GM18520 (cell line): ENCODE data around the gene RAB3A.

Experiments used
- ATAC-seq: cut with Tn5 transposase; IDR thresholded peaks from one replicate; pipeline ENCODE4 v1.9.1; 2021; ENCODE audit not compliant: unreplicated experiment

RAB3A gene, protein sequence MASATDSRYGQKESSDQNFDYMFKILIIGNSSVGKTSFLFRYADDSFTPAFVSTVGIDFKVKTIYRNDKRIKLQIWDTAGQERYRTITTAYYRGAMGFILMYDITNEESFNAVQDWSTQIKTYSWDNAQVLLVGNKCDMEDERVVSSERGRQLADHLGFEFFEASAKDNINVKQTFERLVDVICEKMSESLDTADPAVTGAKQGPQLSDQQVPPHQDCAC

DNA sequence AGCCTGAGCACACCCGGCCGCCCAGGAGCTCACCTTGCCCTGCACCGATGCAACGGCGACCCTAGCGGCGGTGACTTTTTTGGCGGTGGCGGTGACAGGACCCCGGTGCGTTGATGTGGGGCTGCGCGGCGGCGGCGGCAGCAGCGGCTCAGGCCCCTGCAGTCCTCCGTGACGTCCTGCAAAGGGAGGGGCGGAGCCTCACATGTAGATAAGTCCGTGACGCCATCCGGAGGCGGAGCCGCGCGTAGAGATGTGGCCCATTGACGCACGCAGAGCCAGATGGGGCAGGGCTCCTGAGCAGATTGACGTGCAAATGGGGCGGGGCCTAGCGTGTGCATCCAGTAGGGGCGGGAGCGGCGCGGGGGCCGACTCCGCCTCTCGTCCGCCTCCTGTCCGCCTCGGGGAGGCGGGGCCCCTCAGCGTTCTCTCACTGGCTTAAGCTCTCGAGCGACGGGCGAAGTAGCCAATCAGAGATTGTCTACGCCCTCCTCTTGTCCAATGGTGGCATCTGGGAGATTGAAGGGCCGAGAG lies at the start of gene RAB3A:
RAB3A (minus strand) TSS at position 180 of the 531 bp plus-strand sequence. CDS start 1,302 bp downstream, outside the sequence.
- peak; percentile 93 for ATAC-seq

DNA sequence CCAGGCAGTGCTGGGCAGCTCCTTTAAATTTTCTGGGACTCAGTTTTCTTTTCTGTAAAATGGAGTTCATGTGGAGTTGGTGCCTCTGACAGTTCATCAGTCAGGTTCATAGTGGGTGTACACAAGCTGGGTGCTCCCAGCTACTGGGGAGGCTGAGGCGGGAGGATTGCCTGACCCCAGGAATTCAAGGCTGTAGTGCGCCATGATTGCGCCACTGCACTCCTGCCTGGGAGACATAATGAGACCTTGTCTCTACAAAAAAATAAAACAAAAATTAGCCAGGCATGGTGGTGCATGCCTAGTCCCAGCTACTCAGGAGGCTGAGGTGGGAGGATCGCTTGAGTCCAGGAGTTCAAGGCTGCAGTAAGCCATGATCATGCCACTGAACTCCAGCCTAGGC lies 49.3 kb upstream of the RAB3A start:
- no peak for ATAC-seq

DNA sequence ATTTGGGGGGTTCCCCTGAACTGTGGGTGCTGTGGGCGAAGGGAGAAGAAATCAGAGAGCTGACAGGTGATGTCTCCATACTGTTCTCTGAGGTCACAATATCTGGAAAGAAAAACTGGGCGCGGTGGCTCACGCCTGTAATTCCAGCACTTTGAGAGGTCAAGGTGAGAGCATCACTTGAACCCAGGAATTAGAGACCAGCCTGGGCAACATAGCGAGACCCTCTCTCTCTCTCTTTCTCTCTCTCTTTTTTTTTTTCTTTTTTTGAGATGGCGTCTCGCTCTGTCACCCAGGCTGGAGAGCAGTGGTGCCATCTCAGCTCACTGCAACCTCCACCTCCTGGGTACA lies 48.5 kb upstream of the RAB3A start:
- ATAC-seq = no peak

DNA sequence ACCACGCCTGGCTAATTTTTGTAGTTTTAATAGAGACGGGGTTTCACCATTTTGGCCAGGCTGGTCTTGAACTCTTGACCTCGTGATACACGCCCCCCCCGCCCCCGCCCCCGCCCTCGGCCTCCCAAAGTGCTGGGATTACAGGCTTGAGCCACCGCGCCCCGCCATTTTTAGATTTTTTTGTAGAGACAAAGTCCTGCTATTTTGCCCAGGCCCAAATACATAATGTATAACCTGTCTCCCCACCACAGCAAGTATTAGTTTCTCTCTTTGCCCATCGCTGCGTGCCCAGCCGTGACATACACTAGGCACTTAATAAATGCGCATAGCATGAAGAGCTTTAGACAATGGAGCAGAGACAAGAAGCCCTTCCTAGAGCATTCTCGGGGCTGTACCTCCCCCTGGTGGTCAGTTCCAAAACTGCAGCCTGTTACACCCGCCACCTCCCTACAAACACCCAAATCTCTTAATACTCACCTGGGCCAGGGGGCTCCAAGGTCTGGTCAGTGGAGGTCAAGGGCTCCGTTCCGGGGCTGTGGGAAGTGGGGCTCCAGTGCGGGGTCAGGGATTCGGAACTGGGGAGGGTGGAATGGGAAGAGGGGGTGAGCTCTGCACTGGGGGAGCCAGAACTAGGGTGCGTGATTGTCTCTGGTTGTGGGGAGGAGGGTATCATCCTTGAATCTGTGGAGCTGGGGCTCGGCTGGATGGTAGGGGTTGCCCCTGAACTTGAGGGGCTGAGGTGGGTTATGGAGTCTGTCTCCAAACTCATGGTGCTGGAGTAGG lies 47.9 kb upstream of the RAB3A start:
- ATAC-seq = no peak

DNA sequence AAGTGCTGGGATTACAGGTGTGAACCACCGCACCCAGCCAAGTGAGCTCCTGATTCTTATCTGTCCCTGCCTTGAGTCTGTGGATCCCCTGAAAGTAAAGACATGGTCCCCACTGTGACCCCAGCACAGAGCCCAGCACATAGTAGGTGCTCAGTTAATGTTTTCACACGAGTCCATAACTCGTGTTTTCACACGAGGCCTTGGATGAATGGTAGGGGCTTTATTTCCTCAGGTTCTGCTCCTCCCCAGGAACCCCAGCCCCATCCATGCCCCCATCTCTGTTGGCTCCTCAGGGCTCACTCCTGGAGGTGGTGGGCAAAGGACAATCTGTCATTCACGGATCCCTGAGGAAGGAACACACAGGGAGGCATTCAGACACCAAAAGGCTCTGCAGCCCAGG lies 46.0 kb upstream of the RAB3A start:
- ATAC-seq = no peak

DNA sequence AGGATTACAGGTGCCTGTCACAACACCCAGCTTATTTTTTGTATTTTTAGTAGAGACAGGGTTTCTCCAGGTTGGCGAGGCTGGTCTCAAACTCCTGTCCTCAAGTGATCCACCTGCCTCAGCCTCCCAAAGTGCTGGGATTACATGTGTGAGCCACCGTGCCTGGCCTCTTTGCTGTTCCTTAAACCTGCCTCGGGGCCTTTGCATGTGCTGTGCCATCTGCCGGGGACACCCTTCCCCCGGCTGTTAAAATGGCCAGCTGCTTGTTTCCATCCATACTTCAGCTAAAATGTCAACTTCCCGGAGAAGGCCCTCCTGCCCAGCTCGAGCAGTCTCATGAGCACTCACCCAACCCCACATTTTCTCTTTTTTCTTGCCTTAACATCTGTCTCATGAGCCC lies 41.5 kb upstream of the RAB3A start:
- no peak for ATAC-seq

DNA sequence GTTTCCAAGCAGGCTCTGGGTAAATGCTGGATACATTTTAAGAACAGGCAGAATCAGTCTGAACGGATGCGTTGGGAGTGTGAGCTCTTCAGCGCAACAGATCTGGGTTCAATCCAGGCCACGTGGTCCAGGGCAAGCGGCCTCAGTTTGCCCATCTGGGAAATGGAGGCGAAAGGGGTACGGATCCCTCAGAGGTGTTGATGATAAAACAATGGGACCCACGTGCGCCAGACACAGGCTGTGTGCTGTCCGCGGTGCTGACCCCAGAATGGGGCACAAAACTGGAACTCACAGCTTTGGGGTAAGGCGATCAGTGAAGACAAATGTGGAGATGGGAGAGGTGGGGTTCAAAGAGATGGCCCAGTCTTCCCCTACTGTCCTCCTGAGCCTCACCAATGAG lies 35.5 kb upstream of the RAB3A start:
- no peak for ATAC-seq

DNA sequence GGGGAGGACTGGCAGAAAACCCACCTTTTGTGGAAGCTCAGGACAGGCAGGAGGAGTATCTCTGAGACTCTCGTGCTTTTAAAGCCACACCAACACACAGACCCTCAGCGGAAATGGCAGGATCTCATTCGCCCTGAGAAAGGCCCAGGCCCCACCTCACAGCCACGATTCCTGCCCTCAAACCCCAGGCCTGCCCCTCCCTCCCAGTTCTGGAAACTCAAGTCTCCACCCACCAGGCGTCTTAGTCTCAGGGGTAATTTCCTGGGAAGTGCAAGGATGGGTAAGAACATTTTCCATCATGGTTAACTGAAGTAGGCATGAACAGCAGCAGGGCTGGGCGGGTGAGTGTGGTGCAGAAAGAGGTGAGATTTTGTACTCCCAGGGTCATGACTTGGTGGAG lies 30.4 kb upstream of the RAB3A start:
- no peak for ATAC-seq

DNA sequence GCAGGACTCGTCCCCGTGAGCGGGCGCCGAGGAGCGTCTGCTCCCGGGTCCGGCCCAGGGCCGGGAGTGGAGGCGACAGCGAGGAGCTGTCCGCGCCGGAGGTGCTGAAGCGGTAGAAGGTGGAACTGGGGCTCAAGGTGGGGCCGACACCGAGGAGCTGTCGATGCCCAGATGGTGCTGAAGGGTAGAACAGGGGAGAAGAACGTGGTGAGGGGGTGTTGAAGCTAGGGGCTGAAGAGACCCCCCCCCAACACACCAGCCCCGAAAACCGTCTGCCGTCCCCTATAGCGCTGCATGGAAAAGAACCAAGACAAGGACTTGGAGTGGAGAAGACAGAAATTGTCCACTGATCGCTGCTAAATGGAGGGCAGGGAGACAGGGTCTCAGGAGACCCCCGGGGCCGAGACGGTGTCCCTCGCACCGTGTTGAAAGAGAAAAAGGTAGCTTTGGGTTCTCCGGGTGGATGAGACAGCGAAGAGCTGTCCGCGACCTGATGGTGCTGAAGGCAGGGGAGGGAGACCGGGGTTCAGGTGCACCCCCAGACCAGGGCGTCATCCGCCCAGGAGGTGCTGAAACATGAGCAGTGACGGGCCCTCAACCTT lies 29.5 kb upstream of the RAB3A start:
- no peak for ATAC-seq

DNA sequence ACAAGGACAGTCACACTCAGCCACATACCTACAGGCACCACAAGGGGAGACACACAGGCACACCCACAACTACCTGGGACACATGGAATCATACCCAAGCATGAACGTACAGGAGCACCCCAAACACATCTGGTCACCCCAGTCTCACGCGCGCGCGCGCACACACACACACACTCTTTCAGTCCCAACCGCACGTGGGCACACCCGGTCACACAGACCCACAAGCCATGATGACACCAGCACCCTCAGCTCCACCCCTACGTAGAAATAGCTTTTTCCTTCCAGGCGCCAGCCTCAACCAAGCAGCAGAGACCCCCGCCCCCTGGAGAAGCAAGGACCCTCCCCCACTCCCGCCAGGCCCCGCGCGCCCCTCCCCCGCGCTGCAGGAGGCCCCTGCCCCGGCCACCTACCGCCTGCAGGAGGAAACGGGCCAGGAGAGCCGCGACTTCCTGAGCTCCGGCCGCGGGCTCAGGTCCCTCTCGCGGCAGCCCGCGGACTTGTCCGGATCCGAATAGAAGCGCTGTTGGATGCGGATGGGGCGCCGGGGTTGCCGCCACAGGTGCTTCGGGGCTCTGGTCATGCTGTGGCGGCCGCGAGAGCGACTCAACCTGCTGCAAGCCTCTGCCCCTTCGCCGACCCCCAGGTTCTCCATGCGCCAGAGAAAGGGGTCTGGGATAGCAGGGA lies 28.8 kb upstream of the RAB3A start:
- no peak for ATAC-seq

DNA sequence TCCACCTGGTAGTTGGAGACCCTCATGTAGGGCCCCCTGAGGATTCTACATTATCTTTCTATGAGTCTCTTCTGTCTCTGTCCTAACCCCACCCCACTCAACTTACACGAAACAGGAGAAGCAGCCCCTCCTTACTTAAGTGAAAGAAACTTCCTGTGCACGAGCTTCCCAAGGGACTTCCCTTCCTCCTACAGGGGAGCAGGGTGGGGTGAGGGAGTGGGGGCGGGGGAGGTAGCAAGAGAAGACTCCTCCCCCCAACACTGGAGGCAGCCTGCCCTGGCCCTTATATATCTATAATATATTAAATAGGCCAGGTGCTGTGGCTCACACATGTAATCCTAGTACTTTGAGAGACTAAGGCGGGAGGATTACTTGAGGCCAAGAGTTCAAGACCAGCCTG lies 27.9 kb upstream of the RAB3A start:
- no peak for ATAC-seq

DNA sequence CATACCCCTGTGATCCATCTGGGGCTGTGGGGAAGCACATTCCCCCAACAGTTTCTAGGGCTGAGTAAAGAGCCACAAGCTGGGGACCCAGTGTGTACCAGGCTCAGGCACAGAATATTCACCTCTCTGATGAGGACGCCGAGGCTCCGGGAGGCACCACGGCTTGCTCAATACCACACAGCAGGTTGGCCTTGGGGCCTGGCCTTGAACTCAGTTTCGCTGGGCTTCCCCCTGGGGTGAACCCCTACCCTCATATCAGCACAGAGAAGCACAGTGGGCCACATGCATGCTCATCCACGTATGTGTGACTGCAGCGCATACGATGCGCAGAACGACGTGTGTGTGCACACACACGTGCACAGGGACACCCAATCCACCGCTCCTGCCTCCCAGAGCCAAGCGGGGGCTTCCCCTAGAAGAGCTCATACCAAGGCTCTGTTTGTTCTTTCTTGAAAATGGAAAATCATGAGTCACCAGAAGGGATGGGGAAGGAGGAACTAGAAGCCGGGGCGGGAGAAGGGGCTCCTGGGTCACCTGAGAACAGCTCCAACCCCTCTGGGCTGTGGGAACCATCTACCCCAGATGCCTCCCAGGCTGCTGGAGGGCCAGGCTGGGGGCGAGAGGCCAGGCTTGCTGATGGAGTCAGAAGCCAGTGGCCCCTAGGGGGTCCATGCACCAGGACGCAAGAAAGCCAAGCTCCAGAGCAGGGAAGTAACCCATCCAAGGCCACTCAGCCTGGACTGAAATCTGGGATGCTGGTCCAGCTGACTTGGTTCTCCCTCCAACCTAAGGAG lies 27.3 kb upstream of the RAB3A start:
- ATAC-seq = no peak

DNA sequence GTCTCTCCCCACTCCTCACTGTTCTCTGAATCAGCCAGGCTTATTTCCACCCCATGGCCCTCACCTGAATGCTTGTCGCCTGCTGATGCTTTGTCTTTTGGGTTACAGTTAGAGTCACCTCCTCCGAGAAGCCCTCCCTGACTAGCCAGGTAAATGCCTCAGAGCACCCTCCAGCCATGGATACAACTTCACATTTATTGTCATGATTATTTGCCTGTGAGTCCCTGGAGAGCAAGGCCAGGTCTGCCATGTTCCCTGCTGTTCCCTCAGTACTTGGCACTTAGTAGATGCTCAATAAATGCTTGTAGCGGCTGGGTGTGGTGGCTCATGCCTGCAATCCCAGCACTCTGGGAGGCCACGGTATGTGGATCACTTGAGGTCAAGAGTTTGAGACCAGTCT lies 26.1 kb upstream of the RAB3A start:
- no peak for ATAC-seq

DNA sequence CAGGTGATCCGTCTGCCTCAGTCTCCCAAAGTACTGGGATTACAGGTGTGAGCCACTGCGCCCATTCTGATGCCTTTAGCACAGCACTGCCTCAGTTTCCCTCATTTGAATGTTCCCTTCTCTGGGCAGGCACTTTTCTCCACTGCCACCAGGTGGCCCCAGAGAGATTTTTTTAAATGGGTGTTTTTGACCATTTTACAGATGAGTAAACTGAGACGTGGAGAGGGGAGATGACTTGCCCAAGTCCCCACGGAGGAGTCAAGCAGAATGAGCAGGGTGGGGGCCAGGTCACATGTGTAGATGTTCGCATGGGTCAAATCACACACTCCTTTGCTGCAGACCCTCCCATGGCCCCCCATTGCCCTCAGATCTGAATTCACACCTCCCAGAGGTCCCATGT lies 25.6 kb upstream of the RAB3A start:
- ATAC-seq = no peak

DNA sequence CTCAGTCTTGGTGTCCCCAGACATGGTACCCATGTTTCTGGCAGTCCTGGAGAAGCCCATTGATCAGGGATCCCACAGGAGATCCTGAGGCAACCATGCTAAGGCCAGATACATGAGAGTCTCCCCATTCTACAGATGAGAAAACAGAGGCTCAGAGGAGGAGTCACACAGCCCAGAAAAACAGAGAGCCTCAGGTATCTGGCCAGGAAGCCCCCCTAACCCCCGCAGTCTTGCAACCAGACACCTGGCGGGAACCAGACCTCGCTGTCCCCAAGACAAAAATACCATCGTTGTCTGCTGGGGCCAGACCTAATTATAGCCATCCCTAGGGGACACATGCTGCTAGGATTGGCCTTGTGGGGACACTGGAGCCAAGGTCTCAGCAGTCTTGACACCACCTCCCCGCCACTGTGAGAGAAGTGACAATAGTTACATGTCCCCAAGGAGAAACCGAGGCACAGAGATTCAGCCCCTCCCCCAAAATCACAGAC lies 24.0 kb upstream of the RAB3A start:
- ATAC-seq = no peak

DNA sequence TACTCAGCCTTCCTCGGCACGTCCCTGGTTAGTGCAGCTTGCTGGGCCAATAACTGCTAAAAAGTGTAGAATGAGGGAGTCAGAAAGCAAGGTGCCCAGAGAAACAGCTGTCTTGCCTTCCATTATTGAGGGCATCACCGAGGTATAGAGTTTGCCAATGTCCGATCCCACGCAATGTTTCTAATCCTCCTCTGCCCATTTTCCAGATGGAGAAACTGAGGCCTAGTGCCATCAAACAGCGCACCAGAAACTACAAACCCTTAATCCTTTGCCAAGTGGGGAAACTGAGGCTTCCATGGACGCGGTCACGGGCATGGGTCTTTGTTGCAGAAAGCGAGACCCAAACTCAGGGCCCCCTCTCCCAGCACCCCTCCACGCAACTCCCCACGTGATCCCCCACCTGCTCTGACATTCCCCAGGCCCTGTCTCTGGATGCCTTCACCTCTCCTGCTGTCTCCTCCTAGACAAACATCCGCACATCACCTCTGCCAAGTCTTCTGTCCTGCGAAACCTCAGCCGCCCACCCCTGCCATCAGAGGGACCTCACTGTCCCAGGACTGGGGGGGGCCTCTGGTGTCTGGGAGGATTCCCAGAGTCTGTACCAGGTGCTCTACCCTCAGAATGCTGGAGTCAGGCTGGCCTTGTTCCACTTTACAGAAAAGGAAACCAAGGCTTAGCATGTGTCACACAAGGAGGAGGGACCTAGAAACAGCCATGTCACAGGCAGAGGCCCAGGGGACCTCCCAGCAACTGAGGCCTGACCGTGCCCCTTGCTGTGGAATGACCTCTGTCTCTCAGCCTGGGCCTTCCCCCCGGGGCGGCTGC lies 23.3 kb upstream of the RAB3A start:
- no peak for ATAC-seq

DNA sequence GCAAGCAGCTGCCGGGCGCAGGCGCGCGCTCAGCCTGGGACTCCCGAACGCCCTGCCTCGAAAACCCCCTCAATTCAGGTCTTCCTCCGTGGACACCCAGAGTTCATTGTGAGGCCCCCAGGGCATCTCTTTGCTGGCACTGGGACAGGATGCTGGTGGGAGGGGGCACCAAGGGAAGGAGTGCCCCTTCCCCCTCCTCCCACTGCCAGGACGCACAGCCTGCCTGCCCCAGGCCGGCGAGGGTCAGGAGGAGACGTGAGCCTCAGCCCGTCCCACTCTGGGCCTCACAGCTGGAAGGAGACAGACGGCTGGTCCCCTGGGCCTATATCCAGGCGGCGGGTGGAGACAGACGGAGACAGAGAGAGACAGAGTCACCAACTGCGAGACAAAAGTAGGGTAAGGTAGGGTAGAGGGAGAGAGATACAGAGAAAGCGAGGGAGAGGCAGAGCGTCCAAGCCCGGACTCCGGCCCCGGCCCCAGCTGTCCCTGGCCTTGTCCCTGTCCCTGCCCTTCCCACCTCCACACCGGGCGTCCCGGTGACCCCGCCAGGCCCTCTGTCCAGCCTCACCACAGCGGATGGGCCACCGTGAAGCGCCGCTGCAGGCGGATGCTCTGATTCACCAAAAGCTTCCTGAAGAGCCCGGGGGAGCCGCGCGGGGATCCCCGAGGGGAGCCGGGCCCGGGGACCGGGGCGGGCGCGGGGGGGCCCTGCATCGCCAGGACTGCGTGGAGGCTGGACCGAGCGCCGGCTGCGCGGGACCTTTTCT lies 22.0 kb upstream of the RAB3A start, which contains the start of gene PDE4C:
PDE4C (minus strand) TSS at position 737 of the 767 bp plus-strand sequence; CDS start at position 714, 23 bp downstream.
- ATAC-seq = no peak

DNA sequence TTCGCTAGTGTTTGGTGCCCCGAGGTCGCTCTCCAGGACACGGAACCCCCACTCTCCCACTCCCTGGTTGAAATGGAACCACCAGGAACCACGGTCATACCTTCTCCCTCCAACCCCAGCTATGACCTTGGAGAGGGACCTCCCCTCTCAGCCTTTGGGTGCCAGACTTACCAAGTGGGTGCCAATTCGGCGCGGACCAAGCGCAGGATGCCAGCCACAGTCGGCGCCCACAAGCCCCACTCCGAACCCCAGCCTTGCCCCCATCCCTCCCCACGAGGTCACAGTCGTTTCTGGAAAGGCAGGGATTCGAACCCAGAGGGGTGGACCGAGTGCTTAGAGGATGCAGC lies 21.5 kb upstream of the RAB3A start:
- no peak for ATAC-seq
